ENCODE data around the gene GALC.
"Not testable (repeated sequence)": the region's sequence is repeated elsewhere in the genome, so short reads cannot be mapped to it uniquely, and the experiment has no call there.

GALC gene

DNA sequence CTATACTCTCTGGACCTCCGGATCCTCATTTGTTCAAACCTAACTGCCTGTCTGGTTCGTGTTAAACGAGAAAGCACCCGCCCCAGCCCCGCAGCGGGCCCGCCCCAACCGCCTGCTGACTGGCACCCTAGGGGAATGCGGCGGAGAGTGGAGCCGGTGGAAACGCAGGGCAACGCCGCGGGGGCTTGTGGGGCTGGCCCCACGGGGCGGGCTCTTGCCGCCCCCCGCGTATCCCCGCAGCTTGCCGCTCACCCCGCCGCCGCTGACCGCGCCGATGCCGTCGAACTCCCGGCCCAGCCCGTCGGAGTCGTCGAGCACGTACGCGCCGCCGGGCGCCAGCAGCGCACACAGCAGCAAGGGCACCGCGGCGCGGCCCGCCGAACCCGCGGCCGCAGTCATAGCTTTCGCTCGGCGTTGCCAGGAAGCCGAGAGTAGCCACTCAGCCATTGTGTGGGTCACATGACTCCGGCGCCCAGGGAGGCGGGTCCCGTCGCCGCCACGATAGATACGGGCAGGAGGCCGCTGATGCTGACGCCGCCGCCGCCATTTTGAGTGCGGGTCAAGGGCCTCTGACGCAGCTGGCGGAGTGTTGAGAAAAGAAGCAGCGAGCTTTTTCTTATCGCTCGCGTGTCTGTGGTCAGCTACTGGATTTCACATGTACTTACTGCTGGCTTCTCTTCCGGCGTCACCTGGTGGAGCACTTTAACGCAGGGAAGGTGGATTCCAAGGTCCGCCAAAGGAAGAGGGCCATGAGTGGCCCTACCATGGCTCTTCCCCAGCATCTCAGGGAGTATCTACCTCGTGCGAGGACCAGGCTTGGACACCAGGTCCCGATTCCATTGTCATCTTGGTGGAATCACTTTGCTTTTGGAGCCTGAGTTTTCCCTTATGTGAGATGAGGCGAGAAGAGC, at the start of gene GALC:
GALC (minus strand) TSS at position 465 of the 911 bp plus-strand sequence; CDS start at position 447, 18 bp downstream.
- peak; percentile 97 for DNase-seq

DNA sequence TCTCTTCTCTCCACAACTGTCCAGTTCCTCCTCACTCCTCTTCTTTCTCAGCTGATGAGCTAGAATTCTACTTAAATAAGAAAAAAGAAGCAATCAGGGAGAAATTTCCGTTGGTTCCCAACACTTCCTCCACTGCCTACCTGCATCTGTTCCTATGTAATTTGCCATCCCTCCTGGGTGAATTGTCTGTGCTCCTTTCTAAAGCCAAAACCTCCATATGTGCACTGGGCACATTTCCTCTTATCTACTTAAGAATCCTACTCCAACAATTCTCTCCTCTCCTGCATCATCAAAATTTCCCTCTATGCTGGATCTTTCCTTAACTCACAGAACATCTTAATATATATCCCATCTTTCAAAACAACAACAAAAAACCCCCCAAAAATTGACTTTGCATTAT, 47.2 kb upstream of the GALC start:
- no peak for DNase-seq

DNA sequence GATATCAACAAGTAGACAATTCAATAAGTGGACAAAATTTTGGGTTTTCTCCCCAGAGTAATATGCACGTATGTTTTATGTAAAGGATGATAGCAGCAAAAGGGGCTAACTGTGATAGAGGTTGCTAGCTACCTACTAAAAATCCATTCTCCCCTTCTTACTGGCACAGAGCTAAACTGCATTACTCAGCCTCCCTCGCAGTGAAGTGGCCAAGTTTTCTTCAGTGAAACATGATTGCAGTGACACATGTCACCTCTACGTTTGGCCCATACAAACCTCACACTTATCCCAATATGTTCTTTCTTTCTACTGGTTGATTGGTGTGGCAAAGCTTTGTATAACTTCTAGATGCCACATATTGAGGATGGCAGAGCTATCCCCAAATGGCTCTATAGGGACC, 46.2 kb upstream of the GALC start:
- DNase-seq: no peak

DNA sequence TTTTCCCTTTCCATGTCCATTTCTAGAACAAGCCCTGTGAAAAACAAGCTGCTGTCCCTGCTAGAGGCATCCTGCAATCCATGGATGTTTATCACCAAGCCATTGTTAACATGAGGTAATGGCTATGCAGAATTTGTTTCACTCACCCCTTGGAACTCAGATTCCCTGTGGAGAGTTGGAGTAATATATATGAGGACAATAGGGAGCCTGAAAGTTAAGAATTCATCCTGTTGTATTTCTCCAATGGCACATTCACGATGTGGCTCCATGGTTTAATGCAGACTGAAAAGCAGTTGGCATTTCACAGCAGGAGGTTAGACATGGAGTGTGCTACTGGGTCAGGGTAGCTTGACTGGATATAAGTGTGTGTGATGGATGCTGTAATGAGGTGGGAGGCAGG, 44.3 kb upstream of the GALC start:
- DNase-seq: no peak

- DNase-seq: no peak
Measured at GRCh38 chr14:88036422-88036821, 43.4 kb upstream of the GALC start.

- no peak for DNase-seq
Measured at GRCh38 chr14:88034076-88034475, 41.1 kb upstream of the GALC start.

DNA sequence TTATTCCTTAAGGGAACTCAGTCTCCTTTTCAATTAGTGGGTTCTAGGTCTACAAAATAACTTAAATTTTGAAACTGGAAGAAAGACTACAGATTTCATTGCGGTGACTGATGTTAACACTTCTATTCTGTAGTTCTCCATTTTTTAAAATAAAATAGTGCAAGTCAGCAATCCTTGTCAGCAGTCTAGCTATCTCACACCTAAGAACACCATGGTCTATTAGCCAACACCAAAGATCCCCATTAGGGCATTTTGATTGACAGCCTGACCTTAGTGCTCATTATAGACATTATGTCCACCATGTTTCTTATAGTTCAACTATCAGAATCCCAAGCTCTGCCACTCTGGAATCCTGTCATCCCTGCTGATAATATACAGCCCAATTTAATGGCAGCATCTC, 39.4 kb upstream of the GALC start:
- no peak for DNase-seq

- DNase-seq: no peak
Measured at GRCh38 chr14:88030892-88031291, 37.9 kb upstream of the GALC start.

GRCh38 chr14:88030079-88030478, 37.1 kb upstream of the GALC start:
- DNase-seq: no peak

DNA sequence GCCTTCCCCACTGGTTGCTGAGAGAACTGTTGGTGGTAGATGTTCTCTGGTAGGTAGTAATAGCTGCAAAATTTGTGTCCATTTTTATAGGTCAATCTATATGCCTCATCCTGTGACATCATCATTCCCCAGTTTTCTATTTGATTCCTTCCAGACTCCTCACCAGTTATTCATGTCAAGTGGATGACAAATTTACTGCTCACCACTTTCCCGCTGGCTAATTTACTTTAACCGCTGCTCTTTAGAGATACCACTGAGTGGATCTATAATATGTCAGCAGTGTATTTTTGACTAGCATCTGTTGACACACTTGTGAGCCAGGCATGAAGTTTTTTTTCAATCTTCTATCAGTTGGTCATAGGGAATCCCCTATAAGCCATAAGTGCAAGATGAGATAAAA, 36.5 kb upstream of the GALC start:
- DNase-seq: no peak

DNA sequence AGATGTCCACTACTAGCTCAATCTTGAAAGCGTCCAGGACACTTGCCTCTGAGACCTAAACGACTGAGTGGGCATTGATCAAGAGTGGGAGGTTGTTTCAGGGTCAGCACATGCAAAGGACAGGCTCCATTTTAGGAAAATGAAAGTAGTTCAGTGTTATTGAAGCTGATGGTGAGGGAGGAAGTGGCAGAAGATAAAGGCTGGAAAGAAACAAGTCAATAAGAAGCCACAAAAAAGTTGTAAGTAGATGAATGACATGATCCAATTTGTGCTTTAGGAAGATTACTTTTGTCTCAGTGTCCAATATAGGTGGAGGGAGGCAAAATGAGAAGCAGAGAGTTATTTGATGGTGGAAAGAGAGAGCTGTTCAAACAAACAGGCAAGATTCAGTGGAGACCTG, 33.9 kb upstream of the GALC start:
- peak; percentile 33 for DNase-seq

DNA sequence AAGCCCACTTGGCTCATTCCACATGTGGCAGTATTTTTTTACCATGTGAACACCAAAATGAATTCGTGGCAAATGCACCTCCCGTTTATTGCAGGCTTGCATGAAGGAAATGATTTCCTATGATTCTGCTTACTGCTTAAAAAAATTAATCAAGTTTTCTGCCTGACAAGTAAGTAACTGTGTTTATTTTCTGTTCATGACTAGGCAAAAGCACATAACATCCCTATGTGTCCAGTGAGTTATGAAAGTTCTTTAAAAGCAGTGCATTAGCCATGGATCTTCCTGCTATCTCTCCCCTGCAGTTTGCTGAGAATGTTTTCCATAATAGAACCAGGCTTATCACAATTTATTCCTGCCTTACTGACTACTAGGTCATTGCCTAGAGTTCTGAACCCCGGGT, 32.3 kb upstream of the GALC start:
- DNase-seq: no peak

DNA sequence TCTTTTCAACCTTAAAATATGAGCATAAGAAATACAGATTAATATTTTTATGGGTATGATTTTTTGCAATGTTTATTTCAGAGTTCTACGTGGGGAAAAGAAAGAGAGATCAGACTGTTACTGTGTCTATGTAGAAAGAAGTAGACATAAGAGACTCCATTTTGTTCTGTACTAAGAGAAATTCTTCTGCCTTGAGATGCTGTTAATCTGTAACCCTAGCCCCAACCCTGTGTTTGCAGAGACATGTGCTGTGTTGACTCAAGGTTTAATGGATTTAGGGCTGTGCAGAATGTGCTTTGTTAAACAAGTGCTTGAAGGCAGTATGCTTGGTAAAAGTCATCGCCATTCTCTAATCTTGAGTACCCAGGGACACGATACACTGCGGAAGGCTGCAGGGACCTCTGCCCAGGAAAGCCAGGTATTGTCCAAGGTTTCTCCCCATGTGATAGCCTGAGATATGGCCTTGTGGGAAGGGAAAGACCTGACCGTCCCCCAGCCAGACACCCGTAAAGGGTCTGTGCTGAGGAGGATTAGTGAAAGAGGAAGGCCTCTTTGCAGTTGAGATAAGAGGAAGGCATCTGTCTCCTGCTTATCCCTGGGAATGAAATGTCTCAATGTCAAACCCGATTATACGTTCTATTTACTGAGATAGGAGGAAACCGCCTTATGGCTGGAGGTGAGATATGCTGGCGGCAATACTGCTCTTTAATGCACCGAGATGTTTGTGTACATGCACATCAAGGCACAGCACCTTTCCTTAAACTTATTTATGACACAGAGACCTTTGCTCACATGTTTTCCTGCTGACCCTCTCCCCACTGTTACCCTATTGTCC, 31.5 kb upstream of the GALC start:
- not testable (repeated sequence) for DNase-seq

- peak; percentile 45 for DNase-seq
Measured at GRCh38 chr14:88023658-88024187, 30.7 kb upstream of the GALC start.

DNA sequence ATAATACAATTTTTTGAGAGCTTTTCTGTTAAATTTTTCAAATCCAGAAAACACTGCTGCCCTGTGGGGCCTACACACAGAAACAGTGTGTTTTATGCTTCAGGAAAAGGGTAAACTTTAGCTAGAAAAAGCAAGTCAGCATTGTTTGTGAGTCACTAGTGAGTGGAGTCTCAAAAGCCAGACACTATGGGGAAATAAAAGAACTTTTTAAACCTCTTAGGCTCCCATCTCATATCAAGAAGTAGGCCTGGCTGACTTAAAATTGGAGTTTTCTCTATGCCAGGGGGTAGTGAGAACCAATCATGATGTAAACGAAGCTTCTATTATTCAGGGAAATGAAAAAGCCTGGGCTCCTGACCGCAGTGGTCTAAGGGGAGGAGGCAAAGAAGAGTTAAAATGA, 24.6 kb upstream of the GALC start:
- DNase-seq: no peak

DNA sequence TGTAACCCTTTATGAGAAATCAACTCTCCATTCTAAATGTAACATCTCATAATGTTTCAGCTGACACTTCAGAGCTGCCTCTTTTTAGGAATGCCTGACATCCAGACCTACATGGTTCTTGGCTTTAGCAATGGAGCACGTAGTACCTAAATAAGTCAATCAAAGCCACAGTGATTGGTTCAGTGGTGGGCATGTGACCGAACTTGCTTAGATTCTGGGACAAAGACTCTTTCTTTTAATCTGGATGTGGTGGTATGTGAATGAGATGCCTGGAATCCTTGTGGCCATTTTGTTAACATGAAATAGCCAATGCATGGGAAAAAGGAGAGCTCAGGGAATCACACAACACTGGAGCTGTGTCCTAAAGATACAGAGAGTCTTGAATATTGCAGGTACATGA, 23.8 kb upstream of the GALC start:
- DNase-seq: no peak

- DNase-seq: peak; percentile 65
Measured at GRCh38 chr14:88013750-88014349, 20.9 kb upstream of the GALC start.

GRCh38 chr14:88012495-88012894, 19.5 kb upstream of the GALC start:
- DNase-seq: no peak

GRCh38 chr14:88010331-88010730, 17.3 kb upstream of the GALC start:
- DNase-seq: no peak

- no peak for DNase-seq
Measured at GRCh38 chr14:88009486-88009885, 16.5 kb upstream of the GALC start.

- DNase-seq: no peak
Measured at GRCh38 chr14:88008039-88008742, 15.2 kb upstream of the GALC start.

GRCh38 chr14:88007608-88008007, 14.6 kb upstream of the GALC start:
- DNase-seq: peak; percentile 35

All from CD4-positive, alpha-beta T cell treated with Interleukin-10 for 1 hour (primary cell).